WTC11 (cell line): ENCODE measurements around the gene SIRPD. TPM values are rescaled to one million over a fixed set of nuclear protein-coding genes. Genes with fewer than 3 reads are reported as not detected.

Experiments
- ATAC-seq: fragments of 200-7000 bp; cut with Tn5 transposase; 2 replicates; pipeline ENCODE4 v1.10.0; 2021; ENCODE audit warnings: mild to moderate bottlenecking, moderate library complexity
- CTCF ChIA-PET: fragments of 300-600 bp; sonication (Branson Sonifier 250); formaldehyde crosslinking; loops from one replicate; lab custom pipeline; 2021; ENCODE audit warnings: antibody characterized with exemption; lab: Charles Lee
- POLR2A ChIA-PET: fragments of 350-600 bp; sonication (Branson Sonifier 250); formaldehyde crosslinking; loops from one replicate; lab custom pipeline; 2021; ENCODE audit warnings: antibody characterized with exemption; lab: Charles Lee
- DNase-seq: peaks from one replicate; pipeline ENCODE4 v3.0.0; 2021; ENCODE audit warnings: low spot score
- H3K27ac Mint-ChIP-seq: 2 replicates; pipeline ENCODE4 v1.8.0; 2021; ENCODE audit warnings: mixed read lengths
- H3K27me3 Mint-ChIP-seq: 2 replicates; pipeline ENCODE4 v1.8.0; 2021; ENCODE audit warnings: low read depth, mild to moderate bottlenecking, moderate library complexity, mixed read lengths
- H3K36me3 Mint-ChIP-seq: 2 replicates; pipeline ENCODE4 v1.8.0; 2021; ENCODE audit warnings: mixed read lengths
- H3K4me1 Mint-ChIP-seq: 2 replicates; pipeline ENCODE4 v1.8.0; 2022; ENCODE audit warnings: mixed read lengths
- H3K4me3 Mint-ChIP-seq: 2 replicates; pipeline ENCODE4 v1.8.0; 2021; ENCODE audit warnings: mild to moderate bottlenecking, moderate library complexity, mixed read lengths
- H3K9me3 Mint-ChIP-seq: 2 replicates; pipeline ENCODE4 v1.8.0; 2021; ENCODE audit warnings: mixed read lengths
- NFYB ChIP-seq: sonication (generic); formaldehyde crosslinking; conservative IDR thresholded peaks from 2 replicates; pipeline ENCODE4 v1.8.0; 2022; ENCODE audit warnings: low read depth, missing genetic modification reagents
- NR3C1 ChIP-seq: sonication (generic); formaldehyde crosslinking; conservative IDR thresholded peaks from 2 replicates; pipeline ENCODE4 v1.8.1; 2023; ENCODE audit warnings: low read depth, mild to moderate bottlenecking, missing genetic modification reagents
- TCF7 ChIP-seq: sonication (generic); formaldehyde crosslinking; IDR thresholded peaks from 2 replicates; pipeline ENCODE4 v1.8.0; 2022; ENCODE audit warnings: mild to moderate bottlenecking, low read depth, missing genetic modification reagents, moderate library complexity
- ZNF423 ChIP-seq: fragments of 250-450 bp; sonication (Bioruptor Pico); IDR thresholded peaks from 2 replicates; pipeline ENCODE4 v2.1.2; 2022; ENCODE audit warnings: mild to moderate bottlenecking, moderate library complexity
- ZNF671 ChIP-seq: fragments of 250-450 bp; sonication (Bioruptor Pico); IDR thresholded peaks from 2 replicates; pipeline ENCODE4 v1.8.0; 2021; ENCODE audit warnings: mild to moderate bottlenecking
- total RNA-seq: library from RNA; stranded (reverse); gene quantifications from 3 replicates; pipeline ENCODE4 v1.2.3, GENCODE V29; 2021
- TF ChIP-seq, protein P1 (sequence below): fragments of 250-450 bp; sonication (Bioruptor Pico); IDR thresholded peaks from 2 replicates; pipeline ENCODE4 v1.9.0; 2021; ENCODE audit warnings: mild to moderate bottlenecking, borderline replicate concordance
- TF ChIP-seq, protein P2 (sequence below): fragments of 250-450 bp; sonication (Bioruptor Pico); IDR thresholded peaks from 2 replicates; pipeline ENCODE4 v1.9.0; 2021; ENCODE audit warnings: mild to moderate bottlenecking
- TF ChIP-seq, protein P3 (sequence below): sonication (generic); formaldehyde crosslinking; conservative IDR thresholded peaks from 2 replicates; pipeline ENCODE4 v1.8.1; 2022; ENCODE audit warnings: mild to moderate bottlenecking, missing genetic modification reagents
- TF ChIP-seq, protein P4 (sequence below): sonication (generic); formaldehyde crosslinking; IDR thresholded peaks from 2 replicates; pipeline ENCODE4 v1.8.1; 2023; ENCODE audit warnings: mild to moderate bottlenecking, missing genetic modification reagents, moderate library complexity
- TF ChIP-seq, protein P5 (sequence below): sonication (generic); formaldehyde crosslinking; IDR thresholded peaks from 2 replicates; pipeline ENCODE4 v1.8.1; 2023; ENCODE audit warnings: mild to moderate bottlenecking, missing genetic modification reagents
- TF ChIP-seq, protein P6 (sequence below): sonication (generic); formaldehyde crosslinking; IDR thresholded peaks from 2 replicates; pipeline ENCODE4 v1.8.0; 2022; ENCODE audit warnings: mild to moderate bottlenecking, missing genetic modification reagents
- TF ChIP-seq, protein P7 (sequence below): sonication (generic); formaldehyde crosslinking; IDR thresholded peaks from 2 replicates; pipeline ENCODE4 v1.8.1; 2022; ENCODE audit warnings: low read depth, missing genetic modification reagents, borderline replicate concordance

The SIRPD gene
- total RNA-seq, 1 experiment from 2014 or later: not detected

DNA sequence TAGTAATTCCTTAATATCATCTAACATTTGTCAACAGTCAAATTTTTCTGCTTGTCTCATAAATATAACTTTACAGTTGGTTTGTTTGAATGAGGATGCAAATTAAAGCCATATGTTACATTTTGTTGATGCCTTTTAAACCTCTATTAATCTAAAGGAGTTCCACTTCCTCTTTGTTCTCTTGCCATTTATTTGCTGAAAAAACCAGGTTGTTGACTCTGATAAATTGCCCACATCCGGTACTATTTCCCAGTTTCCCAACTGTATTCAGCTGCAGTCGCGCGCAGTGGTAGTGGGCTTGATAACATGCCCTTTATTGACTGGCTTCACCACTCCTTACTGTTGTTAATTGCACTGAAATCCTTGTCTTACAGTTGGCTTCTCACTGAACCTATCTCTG, 33.5 kb downstream of the SIRPD start:
- Mint-ChIP-seq H3K9me3 (0 out of 2 replicates have a peak, but pooled peaks cover 14% of the 10 kb centered on the region), H3K4me1 (no peaks in the 10 kb centered on the region), H3K27me3 (peaks cover 15% of the 10 kb centered on the region), H3K4me3 (no peak overlapping the region), H3K27ac (no peak overlapping the region), H3K36me3 (no peaks in the 10 kb centered on the region)
- no peak for DNase-seq
- ChIA-PET POLR2A (no interaction called here), CTCF (no interaction called here)
- no peak for ATAC-seq
- no peak for TF ChIP-seq ZNF671 (CRISPR knock-in tag)
- TF ChIP-seq, protein P1, sequence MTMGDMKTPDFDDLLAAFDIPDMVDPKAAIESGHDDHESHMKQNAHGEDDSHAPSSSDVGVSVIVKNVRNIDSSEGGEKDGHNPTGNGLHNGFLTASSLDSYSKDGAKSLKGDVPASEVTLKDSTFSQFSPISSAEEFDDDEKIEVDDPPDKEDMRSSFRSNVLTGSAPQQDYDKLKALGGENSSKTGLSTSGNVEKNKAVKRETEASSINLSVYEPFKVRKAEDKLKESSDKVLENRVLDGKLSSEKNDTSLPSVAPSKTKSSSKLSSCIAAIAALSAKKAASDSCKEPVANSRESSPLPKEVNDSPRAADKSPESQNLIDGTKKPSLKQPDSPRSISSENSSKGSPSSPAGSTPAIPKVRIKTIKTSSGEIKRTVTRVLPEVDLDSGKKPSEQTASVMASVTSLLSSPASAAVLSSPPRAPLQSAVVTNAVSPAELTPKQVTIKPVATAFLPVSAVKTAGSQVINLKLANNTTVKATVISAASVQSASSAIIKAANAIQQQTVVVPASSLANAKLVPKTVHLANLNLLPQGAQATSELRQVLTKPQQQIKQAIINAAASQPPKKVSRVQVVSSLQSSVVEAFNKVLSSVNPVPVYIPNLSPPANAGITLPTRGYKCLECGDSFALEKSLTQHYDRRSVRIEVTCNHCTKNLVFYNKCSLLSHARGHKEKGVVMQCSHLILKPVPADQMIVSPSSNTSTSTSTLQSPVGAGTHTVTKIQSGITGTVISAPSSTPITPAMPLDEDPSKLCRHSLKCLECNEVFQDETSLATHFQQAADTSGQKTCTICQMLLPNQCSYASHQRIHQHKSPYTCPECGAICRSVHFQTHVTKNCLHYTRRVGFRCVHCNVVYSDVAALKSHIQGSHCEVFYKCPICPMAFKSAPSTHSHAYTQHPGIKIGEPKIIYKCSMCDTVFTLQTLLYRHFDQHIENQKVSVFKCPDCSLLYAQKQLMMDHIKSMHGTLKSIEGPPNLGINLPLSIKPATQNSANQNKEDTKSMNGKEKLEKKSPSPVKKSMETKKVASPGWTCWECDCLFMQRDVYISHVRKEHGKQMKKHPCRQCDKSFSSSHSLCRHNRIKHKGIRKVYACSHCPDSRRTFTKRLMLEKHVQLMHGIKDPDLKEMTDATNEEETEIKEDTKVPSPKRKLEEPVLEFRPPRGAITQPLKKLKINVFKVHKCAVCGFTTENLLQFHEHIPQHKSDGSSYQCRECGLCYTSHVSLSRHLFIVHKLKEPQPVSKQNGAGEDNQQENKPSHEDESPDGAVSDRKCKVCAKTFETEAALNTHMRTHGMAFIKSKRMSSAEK (CRISPR knock-in tag): no peak
- TF ChIP-seq TCF7: no peak
- TF ChIP-seq, protein P2, sequence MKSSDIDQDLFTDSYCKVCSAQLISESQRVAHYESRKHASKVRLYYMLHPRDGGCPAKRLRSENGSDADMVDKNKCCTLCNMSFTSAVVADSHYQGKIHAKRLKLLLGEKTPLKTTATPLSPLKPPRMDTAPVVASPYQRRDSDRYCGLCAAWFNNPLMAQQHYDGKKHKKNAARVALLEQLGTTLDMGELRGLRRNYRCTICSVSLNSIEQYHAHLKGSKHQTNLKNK (CRISPR knock-in tag): no peak

DNA sequence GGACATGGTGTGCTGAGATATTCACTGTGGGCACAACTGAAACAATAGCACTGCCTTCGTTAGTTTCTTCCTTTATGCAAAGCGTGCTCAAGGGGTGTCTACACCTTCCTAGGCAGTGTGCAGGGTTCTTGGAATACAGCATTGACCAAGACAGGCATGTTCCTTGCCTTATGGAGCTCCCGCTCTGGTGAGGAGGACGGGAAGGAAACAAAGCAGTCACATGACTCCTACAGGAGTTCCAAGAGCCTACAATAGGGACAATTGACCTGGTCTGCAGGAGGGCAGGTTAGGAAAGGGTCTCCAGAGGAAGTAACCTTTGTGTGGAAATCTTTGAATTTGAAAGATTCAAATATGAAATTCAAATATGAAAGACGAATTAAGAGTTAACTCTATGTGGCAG, 40.5 kb downstream of the SIRPD start:
- Mint-ChIP-seq H3K36me3 (no peaks in the 10 kb centered on the region), H3K4me1 (peaks cover 17% of the 10 kb centered on the region), H3K4me3 (no peak overlapping the region), H3K27me3 (peaks cover 31% of the 10 kb centered on the region), H3K9me3 (peaks cover 17% of the 10 kb centered on the region), H3K27ac (no peak overlapping the region)
- ATAC-seq (peak; percentile 34; the same call in 1 of the 2 replicates), DNase-seq (no peak)
- CTCF ChIA-PET: interaction anchor here (0.7 to 1.0 kb wide), 2 partner anchors 13 to 16 kb away, joined by 3 to 4 read pairs; no protein-coding TSS in a partner anchor
- POLR2A ChIA-PET: no interaction called here
- TF ChIP-seq NFYB (CRISPR knock-in tag) (no peak), ZNF423 (CRISPR knock-in tag) (no peak)
- TF ChIP-seq, protein P3, sequence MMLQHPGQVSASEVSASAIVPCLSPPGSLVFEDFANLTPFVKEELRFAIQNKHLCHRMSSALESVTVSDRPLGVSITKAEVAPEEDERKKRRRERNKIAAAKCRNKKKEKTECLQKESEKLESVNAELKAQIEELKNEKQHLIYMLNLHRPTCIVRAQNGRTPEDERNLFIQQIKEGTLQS (CRISPR knock-in tag): no peak
- TF ChIP-seq, protein P4, sequence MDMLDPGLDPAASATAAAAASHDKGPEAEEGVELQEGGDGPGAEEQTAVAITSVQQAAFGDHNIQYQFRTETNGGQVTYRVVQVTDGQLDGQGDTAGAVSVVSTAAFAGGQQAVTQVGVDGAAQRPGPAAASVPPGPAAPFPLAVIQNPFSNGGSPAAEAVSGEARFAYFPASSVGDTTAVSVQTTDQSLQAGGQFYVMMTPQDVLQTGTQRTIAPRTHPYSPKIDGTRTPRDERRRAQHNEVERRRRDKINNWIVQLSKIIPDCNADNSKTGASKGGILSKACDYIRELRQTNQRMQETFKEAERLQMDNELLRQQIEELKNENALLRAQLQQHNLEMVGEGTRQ (CRISPR knock-in tag): peak; percentile 62
- TF ChIP-seq, protein P5, sequence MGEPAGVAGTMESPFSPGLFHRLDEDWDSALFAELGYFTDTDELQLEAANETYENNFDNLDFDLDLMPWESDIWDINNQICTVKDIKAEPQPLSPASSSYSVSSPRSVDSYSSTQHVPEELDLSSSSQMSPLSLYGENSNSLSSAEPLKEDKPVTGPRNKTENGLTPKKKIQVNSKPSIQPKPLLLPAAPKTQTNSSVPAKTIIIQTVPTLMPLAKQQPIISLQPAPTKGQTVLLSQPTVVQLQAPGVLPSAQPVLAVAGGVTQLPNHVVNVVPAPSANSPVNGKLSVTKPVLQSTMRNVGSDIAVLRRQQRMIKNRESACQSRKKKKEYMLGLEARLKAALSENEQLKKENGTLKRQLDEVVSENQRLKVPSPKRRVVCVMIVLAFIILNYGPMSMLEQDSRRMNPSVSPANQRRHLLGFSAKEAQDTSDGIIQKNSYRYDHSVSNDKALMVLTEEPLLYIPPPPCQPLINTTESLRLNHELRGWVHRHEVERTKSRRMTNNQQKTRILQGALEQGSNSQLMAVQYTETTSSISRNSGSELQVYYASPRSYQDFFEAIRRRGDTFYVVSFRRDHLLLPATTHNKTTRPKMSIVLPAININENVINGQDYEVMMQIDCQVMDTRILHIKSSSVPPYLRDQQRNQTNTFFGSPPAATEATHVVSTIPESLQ (CRISPR knock-in tag): no peak
- TF ChIP-seq, all 79 proteins: peak for 1

DNA sequence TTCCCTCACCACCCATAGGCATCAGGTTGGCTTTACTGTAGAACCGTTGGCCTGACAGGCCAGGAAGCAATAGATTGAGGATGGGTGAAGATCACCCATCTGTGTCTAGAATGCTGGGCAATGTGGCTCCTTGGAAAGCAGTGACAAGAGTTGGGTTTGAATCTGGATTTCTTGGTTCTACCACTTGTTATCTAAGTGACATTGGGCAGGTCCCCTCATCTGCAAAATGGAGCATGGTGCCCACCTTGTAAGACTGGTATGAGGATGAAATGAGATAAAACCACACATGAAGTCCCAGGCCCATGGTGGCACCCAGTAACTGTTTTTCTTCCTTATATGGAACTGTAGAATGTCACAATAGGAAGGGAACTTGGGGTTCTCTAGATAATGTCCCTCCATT, 43.7 kb downstream of the SIRPD start:
- peaks cover 8% of the 10 kb centered on the region for H3K9me3 Mint-ChIP-seq
- no peak for DNase-seq
- POLR2A ChIA-PET: no interaction called here
- TF ChIP-seq, protein P6, sequence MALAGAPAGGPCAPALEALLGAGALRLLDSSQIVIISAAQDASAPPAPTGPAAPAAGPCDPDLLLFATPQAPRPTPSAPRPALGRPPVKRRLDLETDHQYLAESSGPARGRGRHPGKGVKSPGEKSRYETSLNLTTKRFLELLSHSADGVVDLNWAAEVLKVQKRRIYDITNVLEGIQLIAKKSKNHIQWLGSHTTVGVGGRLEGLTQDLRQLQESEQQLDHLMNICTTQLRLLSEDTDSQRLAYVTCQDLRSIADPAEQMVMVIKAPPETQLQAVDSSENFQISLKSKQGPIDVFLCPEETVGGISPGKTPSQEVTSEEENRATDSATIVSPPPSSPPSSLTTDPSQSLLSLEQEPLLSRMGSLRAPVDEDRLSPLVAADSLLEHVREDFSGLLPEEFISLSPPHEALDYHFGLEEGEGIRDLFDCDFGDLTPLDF (CRISPR knock-in tag): no peak
- no peak for TF ChIP-seq NR3C1
- TF ChIP-seq, protein P7, sequence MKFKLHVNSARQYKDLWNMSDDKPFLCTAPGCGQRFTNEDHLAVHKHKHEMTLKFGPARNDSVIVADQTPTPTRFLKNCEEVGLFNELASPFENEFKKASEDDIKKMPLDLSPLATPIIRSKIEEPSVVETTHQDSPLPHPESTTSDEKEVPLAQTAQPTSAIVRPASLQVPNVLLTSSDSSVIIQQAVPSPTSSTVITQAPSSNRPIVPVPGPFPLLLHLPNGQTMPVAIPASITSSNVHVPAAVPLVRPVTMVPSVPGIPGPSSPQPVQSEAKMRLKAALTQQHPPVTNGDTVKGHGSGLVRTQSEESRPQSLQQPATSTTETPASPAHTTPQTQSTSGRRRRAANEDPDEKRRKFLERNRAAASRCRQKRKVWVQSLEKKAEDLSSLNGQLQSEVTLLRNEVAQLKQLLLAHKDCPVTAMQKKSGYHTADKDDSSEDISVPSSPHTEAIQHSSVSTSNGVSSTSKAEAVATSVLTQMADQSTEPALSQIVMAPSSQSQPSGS (CRISPR knock-in tag): no peak
- TF ChIP-seq, protein P1 (CRISPR knock-in tag): no peak
- TF ChIP-seq, all 79 proteins: peak for 0
- no peak for ATAC-seq
- Mint-ChIP-seq H3K4me3 (no peak overlapping the region), H3K27ac (no peak overlapping the region), H3K4me1 (peaks cover 17% of the 10 kb centered on the region), H3K36me3 (no peaks in the 10 kb centered on the region), H3K27me3 (peaks cover 36% of the 10 kb centered on the region)
- CTCF ChIA-PET: no interaction called here
